NCI-H2227 treated with DMSO at 0.1 percent for 48 hours (cell line): ENCODE results near the gene ZKSCAN2.
A peak's percentile ranks its signal among the peaks of the same experiment; 100 is the strongest.

Source experiments
- DNase-seq: peaks from one replicate; lab custom pipeline; 2025; lab: John Stamatoyannopoulos, UW

Gene ZKSCAN2

GRCh38 chr16:25257470-25257955 is at the start of gene ZKSCAN2:
Gene ZKSCAN2 (minus strand): TSS chr16:25257845. CDS start chr16:25257127, 718 bp downstream.
- peak; percentile 83 for DNase-seq

- DNase-seq, result peak; percentile 90
Observed at GRCh38 chr16:25299792-25300590, 42.3 kb upstream of the ZKSCAN2 start.

GRCh38 chr16:25298165-25298872 is 40.7 kb upstream of the ZKSCAN2 start:
- no peak for DNase-seq

GRCh38 chr16:25297151-25297787 is 39.6 kb upstream of the ZKSCAN2 start:
- peak; percentile 61 for DNase-seq

GRCh38 chr16:25291580-25291979 is 33.9 kb upstream of the ZKSCAN2 start:
- DNase-seq, result no peak

- DNase-seq, result no peak
Observed at GRCh38 chr16:25289466-25289865, 31.8 kb upstream of the ZKSCAN2 start.

GRCh38 chr16:25279491-25279890 is 21.8 kb upstream of the ZKSCAN2 start:
- DNase-seq, result no peak

GRCh38 chr16:25271421-25271820 is 13.8 kb upstream of the ZKSCAN2 start:
- no peak for DNase-seq

GRCh38 chr16:25270577-25270976 is 12.9 kb upstream of the ZKSCAN2 start:
- no peak for DNase-seq

GRCh38 chr16:25269879-25270278 is 12.2 kb upstream of the ZKSCAN2 start:
- no peak for DNase-seq

- no peak for DNase-seq
Observed at GRCh38 chr16:25265968-25266367, 8.3 kb upstream of the ZKSCAN2 start.

GRCh38 chr16:25264597-25264996 is 7.0 kb upstream of the ZKSCAN2 start:
- DNase-seq, result no peak

- no peak for DNase-seq
Observed at GRCh38 chr16:25260416-25260815, 2.8 kb upstream of the ZKSCAN2 start.

GRCh38 chr16:25258861-25259179 is 1.2 kb upstream of the ZKSCAN2 start:
- DNase-seq, result no peak

GRCh38 chr16:25257956-25258860 is 563 bp upstream of the ZKSCAN2 start:
- peak; percentile 98 for DNase-seq

GRCh38 chr16:25256695-25257469 is 763 bp downstream of the ZKSCAN2 start:
- peak; percentile 54 for DNase-seq

GRCh38 chr16:25253322-25253721 is 4.3 kb downstream of the ZKSCAN2 start:
- no peak for DNase-seq

- DNase-seq, result no peak
Observed at GRCh38 chr16:25250467-25250866, 7.2 kb downstream of the ZKSCAN2 start.

- DNase-seq, result no peak
Observed at GRCh38 chr16:25235991-25236390, 21.7 kb downstream of the ZKSCAN2 start.

GRCh38 chr16:25228372-25228771 is 29.3 kb downstream of the ZKSCAN2 start:
- DNase-seq, result no peak

GRCh38 chr16:25224731-25225319 is 32.8 kb downstream of the ZKSCAN2 start:
- no peak for DNase-seq
